Progenitor cell of endocrine pancreas (in vitro differentiated cells): Measurements from ENCODE around the gene PLEKHH3. TPM values are rescaled to one million over a fixed set of nuclear protein-coding genes. Genes with fewer than 3 reads are reported as not detected.

ENCODE experiments used
- DNase-seq: peaks from one replicate; pipeline ENCODE4 v3.0.0; 2021; ENCODE audit warnings: low spot score; ENCODE audit not compliant: unreplicated experiment
- H3K27ac Mint-ChIP-seq: 2 replicates; pipeline ENCODE4 v1.8.0; 2021; ENCODE audit warnings: mild to moderate bottlenecking, moderate library complexity, mixed read lengths
- H3K27me3 Mint-ChIP-seq: 2 replicates; pipeline ENCODE4 v1.8.0; 2021; ENCODE audit warnings: mixed read lengths
- H3K36me3 Mint-ChIP-seq: 2 replicates; pipeline ENCODE4 v1.8.0; 2022; ENCODE audit warnings: mixed read lengths; ENCODE audit not compliant: insufficient read depth
- H3K4me1 Mint-ChIP-seq: 2 replicates; pipeline ENCODE4 v1.8.0; 2021; ENCODE audit warnings: low read depth, mixed read lengths
- H3K4me3 Mint-ChIP-seq: 2 replicates; pipeline ENCODE4 v1.8.0; 2021; ENCODE audit warnings: low read depth, mild to moderate bottlenecking, moderate library complexity, mixed read lengths
- H3K9me3 Mint-ChIP-seq: 2 replicates; pipeline ENCODE4 v1.8.0; 2021; ENCODE audit warnings: low read depth, mixed read lengths
- CTCF ChIP-seq: fragments of 200-600 bp; sonication (generic); IDR thresholded peaks from one replicate; pipeline ENCODE4 v1.5.0; 2021; ENCODE audit warnings: antibody characterized with exemption, mild to moderate bottlenecking; ENCODE audit not compliant: unreplicated experiment
- total RNA-seq: library from RNA; stranded (reverse); gene quantifications from 2 replicates; pipeline ENCODE4 v1.2.1, GENCODE V29; 2021

Gene PLEKHH3
- total RNA-seq, 1 donor from 2014 or later: 14.1 TPM

GRCh38 chr17:42686520-42687128 lies 9.8 kb upstream of the PLEKHH3 start:
- DNase-seq: no peak

GRCh38 chr17:42685831-42686230 lies 9.0 kb upstream of the PLEKHH3 start:
- no peak overlapping the region for H3K27ac Mint-ChIP-seq
- no peaks in the 10 kb centered on the region for H3K9me3 Mint-ChIP-seq
- H3K27me3 Mint-ChIP-seq: peaks cover 46% of the 10 kb centered on the region
- peaks cover 6% of the 10 kb centered on the region for H3K4me1 Mint-ChIP-seq
- DNase-seq: no peak
- H3K36me3 Mint-ChIP-seq: peaks cover 4% of the 10 kb centered on the region
- no peak overlapping the region for H3K4me3 Mint-ChIP-seq
- no peak for TF ChIP-seq CTCF

More at GRCh38 chr17:42686520-42687128, 9.8 kb upstream of the PLEKHH3 start:
- H3K27me3 Mint-ChIP-seq: peaks cover 41% of the 10 kb centered on the region
- no peak overlapping the region for H3K4me3 Mint-ChIP-seq
- peaks cover 4% of the 10 kb centered on the region for H3K36me3 Mint-ChIP-seq
- no peaks in the 10 kb centered on the region for H3K9me3 Mint-ChIP-seq
- peaks cover 6% of the 10 kb centered on the region for H3K4me1 Mint-ChIP-seq
- no peak for TF ChIP-seq CTCF
- no peak overlapping the region for H3K27ac Mint-ChIP-seq

- TF ChIP-seq CTCF: no peak
- H3K4me3 Mint-ChIP-seq: no peak overlapping the region
- peaks cover 4% of the 10 kb centered on the region for H3K36me3 Mint-ChIP-seq
- peaks cover 8% of the 10 kb centered on the region for H3K4me1 Mint-ChIP-seq
- no peak overlapping the region for H3K27ac Mint-ChIP-seq
- peaks cover 50% of the 10 kb centered on the region for H3K27me3 Mint-ChIP-seq
- no peaks in the 10 kb centered on the region for H3K9me3 Mint-ChIP-seq
- no peak for DNase-seq
Observed at GRCh38 chr17:42684929-42685556, 8.2 kb upstream of the PLEKHH3 start.

- Mint-ChIP-seq H3K27ac (no peak overlapping the region), H3K4me3 (no peak overlapping the region), H3K9me3 (no peaks in the 10 kb centered on the region), H3K4me1 (peaks cover 9% of the 10 kb centered on the region), H3K27me3 (peaks cover 53% of the 10 kb centered on the region), H3K36me3 (peaks cover 4% of the 10 kb centered on the region)
- TF ChIP-seq CTCF: no peak
- no peak for DNase-seq
Observed at GRCh38 chr17:42683407-42684034, 6.7 kb upstream of the PLEKHH3 start.

- peaks cover 53% of the 10 kb centered on the region for H3K27me3 Mint-ChIP-seq
- no peak overlapping the region for H3K27ac Mint-ChIP-seq
- H3K9me3 Mint-ChIP-seq: no peaks in the 10 kb centered on the region
- no peak for TF ChIP-seq CTCF
- peak overlapping the region; percentile 38 for H3K4me3 Mint-ChIP-seq
- peaks cover 12% of the 10 kb centered on the region for H3K4me1 Mint-ChIP-seq
- DNase-seq: no peak
- peaks cover 4% of the 10 kb centered on the region for H3K36me3 Mint-ChIP-seq
Observed at GRCh38 chr17:42682722-42683403, 6.1 kb upstream of the PLEKHH3 start.
